ENCODE results near the gene DPEP2NB. TPM values are rescaled to one million over a fixed set of nuclear protein-coding genes. Genes with fewer than 3 reads are reported as not detected.

The DPEP2NB gene
- total RNA-seq, 1 experiment from 2014 or later, result not detected

GRCh38 chr16:67967958-67968399 is 47.7 kb downstream of the DPEP2NB start:
- ChIA-PET CTCF (interaction anchor here (0.6 kb wide), 1 partner anchor 19 kb away, joined by 3 read pairs; no protein-coding TSS in a partner anchor), POLR2A (no interaction called here), RAD21 (ENCODE audit: low non-redundant PET in 1 of 2, low total read pairs in 2 of 2, uncharacterized antibody in 2 of 2, unreplicated experiment in 2 of 2) (no interaction called here)
- peak; percentile 57 for ATAC-seq
- Histone ChIP-seq H3K9ac (ENCODE audit: low read length) (peak overlapping the region; percentile 92), H3K79me2 (ENCODE audit: insufficient read depth, low read length) (peaks cover 32% of the 10 kb centered on the region), H3K4me1 (ENCODE audit: control insufficient read depth in 1 of 2, insufficient read depth in 2 of 2, low read length in 2 of 2) (peaks cover 21 to 26% of the 10 kb centered on the region in 2 experiments), H2AFZ (ENCODE audit: low read depth, low read length, poor library complexity, severe bottlenecking) (no peak overlapping the region), H4K20me1 (ENCODE audit: insufficient read depth) (no peaks in the 10 kb centered on the region), H3K27me3 (ENCODE audit: insufficient read depth, low read length) (no peaks in the 10 kb centered on the region), H3K9me3 (ENCODE audit: control insufficient read depth in 1 of 2, insufficient read depth in 1 of 2, low read depth in 1 of 2, low read length in 2 of 2) (no peaks in the 10 kb centered on the region), H3K9me2 (ENCODE audit: insufficient read depth) (no peaks in the 10 kb centered on the region), H3K27ac (ENCODE audit: low read depth, low read length) (peak overlapping the region; percentile 87), H3K36me3 (ENCODE audit: control insufficient read depth in 1 of 2, insufficient read depth in 2 of 2, low read length in 2 of 2) (peaks cover 0 to 2% of the 10 kb centered on the region in 2 experiments; a peak in 1 of 4 replicates), H3K4me2 (ENCODE audit: low read length) (peak overlapping the region; percentile 87), H3K4me3 (replicated peaks in 1 of 2; ENCODE audit: low read depth in 1 of 2, low read length in 2 of 2) (peak overlapping the region; percentile 86)
- TF ChIP-seq CTCF (IDR thresholded peaks at IDR 0.05 in 2 of 3, conservative IDR thresholded peaks at IDR 0.05 in 1 of 3; ENCODE audit: borderline replicate concordance in 1 of 3, insufficient read depth in 1 of 3, low read depth in 2 of 3, low read length in 2 of 3) (no peak), POLR2AphosphoS5 (IDR thresholded peaks at IDR 0.05; ENCODE audit: low read depth, low read length) (no peak), ATF3 (IDR thresholded peaks at IDR 0.05) (no peak), JUND (IDR thresholded peaks at IDR 0.05) (no peak), ZBTB33 (IDR thresholded peaks at IDR 0.05; ENCODE audit: extremely low read depth, insufficient replicate concordance, low read length) (no peak), POLR2A (IDR thresholded peaks at IDR 0.05; ENCODE audit: borderline replicate concordance, extremely low read depth, insufficient read depth, insufficient read length) (no peak), FOSL1 (IDR thresholded peaks at IDR 0.05; ENCODE audit: low read depth) (no peak), CBX3 (IDR thresholded peaks at IDR 0.05; ENCODE audit: low read depth) (no peak), SP1 (IDR thresholded peaks at IDR 0.05; ENCODE audit: low read depth) (no peak), EZH2 (IDR thresholded peaks at IDR 0.05) (no peak), YY1 (IDR thresholded peaks at IDR 0.05; ENCODE audit: extremely low read depth, insufficient replicate concordance, low read depth, low read length) (no peak), SIN3A (IDR thresholded peaks at IDR 0.05; ENCODE audit: low read depth) (no peak), EZH2phosphoT487 (IDR thresholded peaks at IDR 0.05; ENCODE audit: borderline replicate concordance) (no peak), ZFX (IDR thresholded peaks at IDR 0.05) (no peak; the same call in 1 of the 2 replicates), MAX (IDR thresholded peaks at IDR 0.05) (no peak; the same call in 1 of the 2 replicates), REST (IDR thresholded peaks at IDR 0.05; ENCODE audit: low read depth) (no peak)
- BruUV-seq (replicated peaks), result no TSS peak
- intact Hi-C loops (cut with micrococcal nuclease), result no loop called here
- no peak for DNase-seq (ENCODE audit: low read depth, low spot score)

Data from HCT116 (cell line).